NT2/D1 (cell line): ENCODE measurements around the gene PLEKHA6.
"Not testable (repeated sequence)": the region's sequence is repeated elsewhere in the genome, so short reads cannot be mapped to it uniquely, and the experiment has no call there.

Source experiments
- DNase-seq: peaks from one replicate; pipeline ENCODE4 v3.0.0-alpha.2; 2011; ENCODE audit warnings: low read depth, low spot score
- H3K27me3 ChIP-seq: 2 replicates; pipeline ENCODE4 v1.6.0; 2011; ENCODE audit warnings: mild to moderate bottlenecking; ENCODE audit not compliant: insufficient read length, insufficient read depth
- H3K36me3 ChIP-seq: 2 replicates; pipeline ENCODE4 v1.6.1; 2011; ENCODE audit warnings: mild to moderate bottlenecking, low read length, mixed read lengths; ENCODE audit not compliant: insufficient read depth, insufficient read length
- H3K4me1 ChIP-seq: 2 replicates; pipeline ENCODE4 v1.5.1; 2011; ENCODE audit not compliant: insufficient read depth, insufficient read length
- H3K4me3 ChIP-seq: 2 replicates; pipeline ENCODE4 v1.5.1; 2011; ENCODE audit warnings: low read depth; ENCODE audit not compliant: insufficient read length
- H3K9ac ChIP-seq: 2 replicates; pipeline ENCODE4 v1.6.0; 2011; ENCODE audit warnings: low read depth; ENCODE audit not compliant: insufficient read length
- H3K9me3 ChIP-seq: 2 replicates; pipeline ENCODE4 v1.5.1; 2011; ENCODE audit warnings: mild to moderate bottlenecking, low read length; ENCODE audit not compliant: insufficient read depth
- SUZ12 ChIP-seq: IDR thresholded peaks from 2 replicates; pipeline ENCODE4 v1.6.1; 2011; ENCODE audit not compliant: insufficient read length, insufficient read depth; ENCODE audit errors: extremely low read depth
- YY1 ChIP-seq: IDR thresholded peaks from 2 replicates; pipeline ENCODE4 v1.6.1; 2011; ENCODE audit not compliant: insufficient read length, insufficient read depth
- ZNF274 ChIP-seq: IDR thresholded peaks from 2 replicates; pipeline ENCODE4 v1.6.1; 2011; ENCODE audit warnings: mild to moderate bottlenecking, low read depth, low read length

The PLEKHA6 gene

DNA sequence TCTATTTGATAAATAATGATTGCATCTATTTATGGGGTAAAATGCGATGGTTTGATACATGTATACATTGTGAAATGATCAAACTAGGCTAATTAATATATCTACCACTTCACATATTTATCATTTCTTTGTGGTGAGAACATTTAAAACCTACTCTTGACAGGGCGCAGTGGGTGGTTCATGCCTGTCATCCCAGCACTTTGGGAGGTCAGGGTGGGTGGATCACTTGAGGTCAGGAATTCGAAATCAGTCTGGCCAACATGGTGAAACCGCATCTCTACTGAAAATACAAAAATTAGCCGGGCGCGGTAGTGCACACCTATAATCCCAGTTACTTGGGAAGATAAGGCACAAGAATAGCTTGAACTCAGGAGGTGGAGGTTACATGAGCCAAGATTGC is 25.3 kb downstream of the PLEKHA6 start:
- TF ChIP-seq SUZ12 (no peak), YY1 (no peak), ZNF274 (no peak)
- peaks cover 30% of the 10 kb centered on the region for H3K4me1 ChIP-seq
- no peak overlapping the region for H3K9ac ChIP-seq

DNA sequence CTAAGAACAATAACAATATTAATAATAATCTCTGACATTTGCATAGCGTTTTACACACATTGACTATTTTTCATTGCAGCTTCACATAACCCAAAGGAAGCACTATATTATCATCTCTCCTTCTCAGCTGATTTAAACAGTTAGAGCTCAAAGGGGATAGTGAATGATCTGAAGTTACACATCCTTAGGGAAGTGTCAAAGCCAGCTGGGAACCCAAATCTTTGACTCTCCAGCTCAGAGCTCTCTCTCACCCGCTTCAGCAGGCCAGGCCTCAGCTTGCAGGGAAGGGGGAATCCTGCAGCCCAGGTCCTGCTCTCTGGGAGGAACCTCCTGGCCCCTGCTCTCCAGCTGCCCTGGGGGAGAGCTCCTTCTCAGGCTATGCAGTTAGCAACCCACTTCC is 26.3 kb downstream of the PLEKHA6 start:
- H3K9ac ChIP-seq: no peak overlapping the region
- no peaks in the 10 kb centered on the region for H3K36me3 ChIP-seq
- no peak for DNase-seq
- H3K9me3 ChIP-seq: peaks cover 5% of the 10 kb centered on the region; the same call in 1 of the 2 replicates
- TF ChIP-seq SUZ12 (no peak), YY1 (no peak), ZNF274 (no peak)
- no peaks in the 10 kb centered on the region for H3K27me3 ChIP-seq
- no peak overlapping the region for H3K4me3 ChIP-seq
- peaks cover 30% of the 10 kb centered on the region for H3K4me1 ChIP-seq

More for the DNA sequence above, 25.3 kb downstream of the PLEKHA6 start:
- Histone ChIP-seq H3K9me3 (0 out of 2 replicates have a peak, but pooled peaks cover under 1% of the 10 kb centered on the region), H3K36me3 (no peaks in the 10 kb centered on the region), H3K27me3 (no peaks in the 10 kb centered on the region), H3K4me3 (no peak overlapping the region)
- no peak for DNase-seq

DNA sequence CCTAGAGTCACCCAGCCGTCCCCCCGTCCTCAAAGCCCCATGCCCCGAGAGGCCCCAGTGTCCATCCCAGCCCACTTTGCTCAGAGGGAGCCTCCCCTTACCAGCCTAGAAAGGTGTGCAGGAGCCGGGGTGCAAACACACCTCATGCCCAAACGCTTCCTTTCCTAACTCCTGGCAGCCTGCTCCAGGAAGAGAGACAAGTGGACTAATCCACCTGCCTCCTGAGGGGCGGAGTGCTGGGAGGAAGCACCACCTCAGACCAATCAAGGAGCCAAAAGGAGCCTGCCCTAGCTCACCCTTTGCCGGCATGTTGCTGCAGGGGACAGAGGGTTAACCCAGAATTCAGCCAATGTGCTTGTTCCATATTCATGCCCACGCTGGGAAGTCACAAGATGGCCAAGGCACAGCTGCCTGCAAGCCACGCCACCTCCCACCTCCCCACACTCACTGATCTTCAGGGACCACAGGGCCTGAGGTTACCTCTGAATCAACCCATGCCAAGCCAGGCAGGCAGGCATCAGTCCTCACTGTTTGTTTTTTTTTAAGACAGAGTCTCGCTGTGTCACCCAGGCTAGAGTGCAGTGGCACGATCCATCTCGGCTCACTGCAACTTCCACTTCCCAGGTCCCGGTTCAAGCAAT is 27.8 kb downstream of the PLEKHA6 start:
- Histone ChIP-seq H3K27me3 (no peaks in the 10 kb centered on the region), H3K9ac (no peak overlapping the region), H3K9me3 (peaks cover 5% of the 10 kb centered on the region; the same call in 1 of the 2 replicates), H3K4me3 (no peak overlapping the region), H3K36me3 (no peaks in the 10 kb centered on the region), H3K4me1 (peaks cover 28% of the 10 kb centered on the region)
- DNase-seq: no peak
- TF ChIP-seq ZNF274: no peak
- TF ChIP-seq SUZ12: no peak
- no peak for TF ChIP-seq YY1

DNA sequence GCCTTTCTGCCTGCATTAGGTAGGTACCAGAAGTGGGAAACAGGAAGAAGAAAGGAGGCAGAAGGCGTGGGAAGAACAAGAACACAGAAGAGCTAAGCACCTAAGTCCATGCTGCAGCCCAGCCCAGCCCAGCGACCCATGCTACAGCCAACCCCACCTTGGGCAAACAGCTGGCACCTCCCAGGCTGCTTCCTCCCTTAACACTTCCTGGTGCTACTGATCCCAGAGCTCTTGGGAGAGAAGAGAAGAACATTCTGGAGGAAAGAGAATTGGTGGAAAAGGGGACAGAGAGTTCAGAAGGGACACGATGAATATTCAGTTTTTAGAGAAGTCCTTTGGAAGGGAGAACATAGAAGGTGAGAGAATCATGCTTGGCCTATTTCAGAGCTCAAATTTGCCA is 28.5 kb downstream of the PLEKHA6 start:
- Histone ChIP-seq H3K9me3 (peaks cover 5% of the 10 kb centered on the region; the same call in 1 of the 2 replicates), H3K4me3 (no peak overlapping the region), H3K27me3 (no peaks in the 10 kb centered on the region), H3K9ac (no peak overlapping the region), H3K36me3 (no peaks in the 10 kb centered on the region), H3K4me1 (peaks cover 24% of the 10 kb centered on the region)
- DNase-seq: no peak
- no peak for TF ChIP-seq ZNF274
- TF ChIP-seq YY1: no peak
- TF ChIP-seq SUZ12: no peak

DNA sequence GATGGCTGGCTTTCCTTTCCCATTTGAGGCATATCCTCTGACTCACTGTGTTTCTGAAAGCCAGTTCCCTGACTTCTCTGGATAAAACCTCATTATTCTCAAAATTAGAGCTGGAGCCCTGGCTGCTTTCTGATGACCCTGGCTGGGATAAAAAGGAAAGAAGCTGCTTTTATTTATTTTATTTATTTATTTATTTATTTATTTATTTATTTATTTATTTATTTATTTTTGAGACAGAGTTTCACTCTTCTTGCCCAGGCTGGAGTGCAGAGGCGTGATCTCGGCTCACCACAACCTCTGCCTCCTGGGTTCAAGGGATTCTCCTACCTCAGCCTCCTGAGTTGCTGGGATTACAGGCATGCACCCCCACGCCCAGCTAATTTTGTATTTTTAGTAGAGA is 31.9 kb downstream of the PLEKHA6 start:
- H3K4me3 ChIP-seq, H3K27me3 ChIP-seq, H3K9ac ChIP-seq, H3K9me3 ChIP-seq, H3K36me3 ChIP-seq, DNase-seq: not testable (repeated sequence)
- peaks cover 11% of the 10 kb centered on the region for H3K4me1 ChIP-seq

DNA sequence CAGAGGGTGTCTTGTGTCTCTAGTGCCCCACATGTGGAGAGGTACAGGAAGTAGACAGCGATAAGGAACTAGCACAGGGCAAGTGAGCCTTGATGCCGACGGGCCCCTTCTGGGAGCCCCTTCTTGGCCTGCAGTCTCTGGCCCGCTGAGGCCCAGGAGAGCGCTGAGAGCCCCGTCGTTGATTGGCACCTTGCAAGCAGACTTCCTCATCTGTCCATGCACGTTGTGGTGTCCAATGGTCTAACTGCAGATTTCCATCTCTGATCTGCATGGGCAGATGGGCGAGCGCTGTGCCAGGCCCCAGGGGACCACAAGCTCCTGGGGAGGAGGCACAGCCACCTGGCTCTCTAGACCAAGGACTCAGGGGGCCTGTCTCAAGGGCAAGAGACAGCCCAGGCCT is 32.4 kb downstream of the PLEKHA6 start:
- Histone ChIP-seq H3K36me3 (no peaks in the 10 kb centered on the region), H3K9ac (no peak overlapping the region), H3K4me1 (peaks cover 8% of the 10 kb centered on the region), H3K4me3 (no peak overlapping the region), H3K27me3 (no peaks in the 10 kb centered on the region), H3K9me3 (peaks cover 5% of the 10 kb centered on the region; the same call in 1 of the 2 replicates)
- TF ChIP-seq SUZ12: no peak
- no peak for TF ChIP-seq ZNF274
- TF ChIP-seq YY1: no peak
- no peak for DNase-seq

DNA sequence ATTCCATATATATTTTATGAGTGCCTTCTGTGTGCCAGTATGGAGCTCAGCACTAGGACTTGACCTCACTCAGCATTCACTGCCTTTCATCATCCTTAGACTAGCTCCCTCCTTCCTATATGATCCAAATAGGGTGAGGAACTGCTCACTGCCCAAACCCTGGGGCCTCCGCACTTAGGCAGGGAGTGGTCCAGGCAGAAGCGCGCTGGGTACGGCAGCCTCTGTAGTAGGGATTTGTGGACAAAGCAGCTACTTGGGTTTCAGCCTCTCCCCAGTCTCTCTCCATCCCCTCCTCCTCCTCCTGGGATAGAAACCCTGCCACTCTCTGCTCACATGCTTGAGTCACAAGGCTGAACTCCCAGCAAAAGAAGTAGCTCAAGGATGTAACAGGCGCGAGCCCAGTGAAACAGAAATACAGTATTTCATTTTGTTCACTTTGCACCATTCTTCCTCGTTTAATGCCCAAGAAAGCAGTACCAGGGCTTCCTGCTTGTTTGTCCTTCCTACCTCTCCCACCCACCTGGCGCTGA is 32.9 kb downstream of the PLEKHA6 start:
- H3K27me3 ChIP-seq: no peaks in the 10 kb centered on the region
- no peak for TF ChIP-seq YY1
- no peak for TF ChIP-seq SUZ12
- no peak for TF ChIP-seq ZNF274
- no peak for DNase-seq
- no peak overlapping the region for H3K9ac ChIP-seq
- H3K4me3 ChIP-seq: no peak overlapping the region
- H3K9me3 ChIP-seq: peaks cover 5% of the 10 kb centered on the region; the same call in 1 of the 2 replicates
- H3K36me3 ChIP-seq: no peaks in the 10 kb centered on the region
- H3K4me1 ChIP-seq: peaks cover 5% of the 10 kb centered on the region
